Urothelium cell line (cell line): Measurements from ENCODE around the gene KCNAB2.

Experiments
- DNase-seq: peaks from one replicate; pipeline ENCODE4 v3.0.0; 2011; ENCODE audit warnings: low spot score, mixed read lengths
- FAIRE-seq: peaks from 2 replicates; lab custom pipeline; 2011; peaks lifted over from hg19 to GRCh38; lab: Jason Lieb, UNC

Gene KCNAB2

GRCh38 chr1:6124746-6125365, 79.2 kb downstream of the KCNAB2 start:
- FAIRE-seq = no peak

GRCh38 chr1:6125366-6125765, 79.7 kb downstream of the KCNAB2 start:
- no peak for DNase-seq
- no peak for FAIRE-seq

More at GRCh38 chr1:6124746-6125365, 79.2 kb downstream of the KCNAB2 start:
- DNase-seq = no peak

DNA sequence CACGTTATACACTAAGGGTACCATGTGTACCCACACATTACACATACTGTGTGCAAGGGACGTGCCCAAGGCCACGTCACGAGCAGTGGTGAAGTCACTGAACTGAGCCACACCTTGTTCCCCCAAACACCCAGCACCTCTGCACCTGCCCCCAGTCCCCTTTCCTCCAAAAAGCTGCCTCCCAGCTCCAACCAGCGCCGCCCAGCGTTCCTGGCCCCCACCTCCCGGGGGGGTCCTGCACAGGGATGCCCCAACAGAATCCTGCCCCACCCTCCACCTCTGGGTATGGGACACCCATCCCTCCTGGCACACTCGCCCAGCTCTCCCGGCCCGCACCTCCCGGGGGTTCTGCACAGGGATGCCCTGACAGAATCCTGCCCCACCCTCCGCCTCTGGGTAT, 80.3 kb downstream of the KCNAB2 start:
- FAIRE-seq (no peak), DNase-seq (no peak)

DNA sequence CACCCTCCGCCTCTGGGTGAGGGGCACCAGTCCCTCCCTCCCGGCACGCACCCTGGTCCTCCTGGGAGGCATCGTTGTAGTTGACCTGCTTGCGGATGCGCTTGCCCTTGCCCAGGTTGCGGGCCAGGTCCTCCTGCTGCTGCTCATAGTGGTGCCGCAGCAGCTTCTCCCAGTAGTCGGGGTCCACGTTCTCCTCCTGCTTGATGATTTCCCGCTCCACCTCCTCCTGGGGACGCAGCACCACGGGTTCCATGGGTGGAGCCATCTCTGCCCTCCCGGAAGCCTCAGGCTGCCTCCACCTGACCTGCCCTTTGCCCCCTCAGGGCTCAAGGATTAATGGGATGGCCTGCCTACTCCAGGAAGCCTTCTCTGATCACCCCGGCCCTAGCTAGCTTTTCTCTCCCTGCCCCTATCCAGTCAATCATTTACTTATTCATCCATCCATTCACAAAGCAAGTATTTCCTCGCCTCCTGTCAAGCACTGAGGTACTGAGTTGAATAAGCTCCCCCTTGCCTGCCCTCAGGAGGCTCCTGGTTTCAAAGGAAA, 80.9 kb downstream of the KCNAB2 start:
- FAIRE-seq (no peak), DNase-seq (no peak)

GRCh38 chr1:6127587-6128163, 82.0 kb downstream of the KCNAB2 start:
- DNase-seq (no peak), FAIRE-seq (no peak)

DNA sequence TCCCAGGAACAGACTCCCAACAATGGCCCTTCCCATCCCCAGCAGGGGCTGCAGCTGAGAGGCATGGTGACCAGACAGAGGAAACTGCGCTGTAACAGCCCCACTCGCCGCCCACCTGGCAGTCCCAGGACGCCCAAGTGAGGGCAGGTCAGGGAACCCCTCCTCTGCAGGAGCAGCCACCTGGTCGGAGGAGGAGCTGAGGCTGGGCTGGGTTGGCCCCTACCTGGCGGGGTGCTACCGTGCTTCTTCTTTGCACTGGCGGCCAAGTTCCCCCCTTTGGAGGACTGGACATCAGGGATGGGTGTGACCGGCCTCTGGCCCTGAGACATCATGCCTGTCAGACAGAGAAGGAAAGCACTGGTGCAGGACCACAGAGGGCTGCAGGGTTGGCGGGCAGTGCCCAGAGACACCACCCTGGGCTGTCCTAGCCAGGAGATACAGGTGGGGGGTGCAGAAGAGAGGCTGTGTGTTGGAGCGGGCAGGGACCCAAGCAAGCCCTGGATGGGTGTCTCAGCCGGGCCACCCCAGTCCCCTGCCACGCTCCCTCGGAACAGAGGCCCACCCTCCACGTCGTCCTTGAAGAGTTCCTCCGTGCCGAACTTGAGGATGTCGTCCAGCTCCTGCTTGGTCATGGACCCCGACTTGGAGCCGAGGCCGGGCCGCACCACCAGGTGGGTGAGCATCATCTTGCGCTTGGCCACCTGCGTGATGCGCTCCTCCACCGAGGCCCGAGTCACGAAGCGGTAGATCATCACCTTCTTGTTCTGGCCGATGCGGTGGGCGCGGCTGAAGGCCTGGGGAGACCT, 82.8 kb downstream of the KCNAB2 start:
- FAIRE-seq (no peak), DNase-seq (no peak)

DNA sequence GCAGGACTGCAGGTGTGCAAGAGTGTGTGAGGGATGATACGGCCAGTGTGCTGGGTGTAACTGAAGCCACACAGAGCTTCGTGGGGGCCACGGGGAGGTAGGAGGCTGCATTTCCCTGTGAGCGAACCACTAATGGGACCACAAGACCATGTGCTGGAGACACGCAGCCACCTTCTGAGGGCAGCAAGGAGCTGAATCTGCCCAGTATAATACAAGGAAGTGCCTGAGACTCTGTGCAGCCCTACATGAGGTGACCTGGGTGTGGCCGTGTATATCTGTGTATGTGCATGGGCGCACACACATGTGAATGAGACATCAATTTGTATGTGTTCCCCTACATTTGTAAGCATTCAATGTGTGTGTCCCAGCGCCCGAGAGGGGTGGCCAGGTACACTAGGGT, 83.6 kb downstream of the KCNAB2 start:
- DNase-seq = no peak
- FAIRE-seq = no peak

DNA sequence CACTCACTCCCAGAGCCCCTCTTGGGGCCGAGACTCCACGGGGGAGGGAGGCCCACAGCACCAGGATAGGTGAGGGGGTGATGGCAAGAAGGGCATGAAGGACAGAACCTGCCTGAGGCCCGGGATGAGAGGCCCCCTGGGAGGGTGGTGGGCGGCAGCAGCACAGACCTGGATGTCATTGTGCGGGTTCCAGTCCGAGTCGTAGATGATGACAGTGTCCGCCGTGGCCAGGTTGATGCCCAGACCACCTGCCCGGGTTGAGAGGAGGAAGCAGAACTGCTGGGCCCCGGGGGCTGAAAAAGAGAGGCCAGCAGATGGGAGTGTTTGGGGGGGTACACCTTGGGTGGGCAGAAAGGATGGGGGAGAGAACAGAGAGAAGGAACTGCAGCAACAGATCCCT, 84.3 kb downstream of the KCNAB2 start:
- no peak for FAIRE-seq
- no peak for DNase-seq

DNA sequence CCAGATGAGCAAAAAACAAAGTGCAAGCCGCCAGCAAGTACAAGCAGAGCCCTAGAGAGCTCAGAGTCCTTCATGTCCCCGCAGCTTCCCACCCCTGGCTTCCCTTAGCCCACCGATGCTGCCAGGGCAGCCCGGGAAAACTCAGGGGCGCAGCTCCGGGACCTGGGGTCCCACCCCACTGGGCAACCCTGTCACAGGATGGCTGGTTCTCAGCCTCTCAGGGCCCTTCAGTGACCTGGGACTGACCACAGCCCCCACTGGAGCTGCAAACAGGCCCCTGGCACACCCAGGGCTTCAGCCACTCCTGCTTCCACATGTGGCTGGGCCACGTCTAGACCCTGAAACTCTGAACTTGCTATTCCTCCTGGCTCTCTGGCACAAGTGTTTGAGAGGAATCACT, 84.9 kb downstream of the KCNAB2 start:
- no peak for FAIRE-seq
- no peak for DNase-seq

DNA sequence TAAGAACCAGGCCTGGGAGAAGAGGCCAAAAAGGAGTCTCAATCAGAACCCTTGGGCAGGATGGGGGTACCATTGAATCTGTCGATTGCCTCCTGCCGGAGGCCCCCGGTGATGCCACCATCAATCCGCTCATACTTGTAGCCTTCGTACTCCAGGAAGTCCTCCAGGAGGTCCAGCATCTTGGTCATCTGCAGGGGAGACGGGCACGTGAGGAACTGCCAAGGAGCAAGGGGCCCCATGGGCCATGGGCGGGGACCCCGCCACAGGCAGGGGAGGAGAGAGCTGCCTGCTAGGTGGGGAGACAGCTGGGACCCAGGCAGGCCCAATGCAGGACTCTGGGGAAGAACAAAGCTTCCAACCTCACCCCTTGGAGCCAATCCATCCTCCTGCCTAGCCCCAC, 85.9 kb downstream of the KCNAB2 start:
- FAIRE-seq (no peak), DNase-seq (no peak)

DNA sequence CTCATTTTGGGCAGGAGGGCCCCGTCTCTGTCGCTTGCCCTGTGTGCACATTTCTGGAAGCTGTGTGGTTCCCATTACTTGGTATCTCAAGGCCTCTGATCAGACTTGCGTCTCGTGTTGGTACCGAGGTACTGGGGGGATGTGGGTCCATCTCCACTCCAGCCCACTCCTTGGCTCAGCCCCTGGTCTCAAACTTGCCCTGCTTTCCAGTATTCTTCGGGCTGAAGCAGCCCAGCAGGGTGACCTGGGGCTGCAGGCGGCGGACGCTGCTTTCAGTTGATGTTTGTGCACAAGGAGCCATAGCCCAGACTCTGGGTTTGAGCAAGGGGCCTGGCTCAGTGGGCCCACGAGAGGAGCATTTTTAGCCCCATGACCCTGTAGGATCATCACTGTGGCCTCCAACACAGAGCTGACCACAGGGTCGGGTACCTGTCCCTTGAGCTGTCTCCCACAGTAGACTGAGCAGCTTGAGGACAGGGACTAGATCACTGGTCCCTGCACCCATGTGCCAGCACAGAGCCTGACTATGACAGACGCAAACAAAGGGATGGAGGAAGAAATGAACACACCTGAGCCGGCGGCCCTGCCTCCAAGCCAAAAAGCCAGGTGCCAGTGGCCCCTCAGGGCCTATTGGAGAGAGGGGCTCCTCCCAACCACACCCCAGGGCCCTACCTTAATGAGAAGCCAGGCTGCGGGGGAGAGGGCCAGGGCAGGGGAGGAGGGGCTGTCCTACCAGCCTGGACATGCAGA, 87.6 kb downstream of the KCNAB2 start:
- no peak for DNase-seq
- FAIRE-seq = no peak

GRCh38 chr1:6134206-6134605, 88.5 kb downstream of the KCNAB2 start:
- no peak for DNase-seq
- no peak for FAIRE-seq

- no peak for FAIRE-seq
- DNase-seq = no peak
Observed at GRCh38 chr1:6134741-6135510, 89.2 kb downstream of the KCNAB2 start.

GRCh38 chr1:6136516-6137220, 91.0 kb downstream of the KCNAB2 start:
- no peak for FAIRE-seq
- no peak for DNase-seq

DNA sequence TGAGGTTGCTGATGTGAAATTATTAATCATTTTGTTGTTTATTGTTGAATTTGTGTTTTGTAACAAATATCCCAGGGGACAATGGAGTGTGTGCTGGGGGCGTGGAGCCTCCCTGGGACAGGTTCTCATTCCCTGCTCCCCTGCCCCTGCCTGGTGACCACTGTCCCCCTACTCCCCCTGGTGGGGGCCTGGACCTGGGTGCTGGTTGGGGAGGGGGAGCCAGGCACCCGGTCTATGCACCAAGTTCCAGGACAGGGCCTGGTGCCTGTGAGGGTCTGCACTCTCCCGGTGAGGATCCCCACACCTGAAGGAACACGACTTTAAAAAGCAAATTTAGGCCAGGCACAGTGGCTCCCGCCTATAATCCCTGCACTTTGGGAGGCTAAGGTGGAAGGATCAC, 92.1 kb downstream of the KCNAB2 start:
- FAIRE-seq = no peak
- DNase-seq = no peak

- FAIRE-seq (no peak), DNase-seq (no peak)
Observed at GRCh38 chr1:6140413-6140812, 94.7 kb downstream of the KCNAB2 start.

- DNase-seq (no peak), FAIRE-seq (no peak)
Observed at GRCh38 chr1:6141592-6141991, 95.9 kb downstream of the KCNAB2 start.

DNA sequence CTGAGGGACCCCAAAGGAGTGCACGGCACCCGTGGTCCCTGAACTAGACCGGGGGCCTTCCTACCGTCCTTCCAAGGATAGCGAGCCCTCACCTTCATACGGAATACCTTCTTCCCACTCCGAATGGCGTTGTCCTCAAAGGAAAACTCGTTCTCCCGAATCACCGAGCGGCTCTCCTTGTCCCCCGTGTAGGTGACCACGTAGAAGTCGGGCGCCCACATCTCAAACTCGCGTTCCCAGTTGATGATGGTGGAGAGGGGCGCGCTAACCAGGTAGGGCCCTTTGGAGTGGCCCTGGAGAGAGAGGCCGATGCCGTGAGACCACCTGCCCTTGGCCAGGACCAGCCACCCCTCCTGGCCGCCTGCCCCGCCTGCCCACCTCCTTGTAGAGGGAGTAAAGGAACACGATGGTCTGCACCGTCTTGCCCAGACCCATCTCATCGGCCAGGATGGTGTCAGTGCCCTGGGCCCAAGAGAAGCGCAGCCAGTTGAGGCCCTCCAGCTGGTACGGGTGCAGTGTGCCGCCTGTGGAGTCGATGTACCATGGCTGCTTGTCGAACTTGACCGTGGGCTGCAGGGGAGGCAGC, 96.4 kb downstream of the KCNAB2 start:
- FAIRE-seq (no peak), DNase-seq (no peak)

- FAIRE-seq = no peak
- DNase-seq = no peak
Observed at GRCh38 chr1:6142734-6143133, 97.0 kb downstream of the KCNAB2 start.
